Measurements from ENCODE around the gene SDK2. TPM values are rescaled to one million over a fixed set of nuclear protein-coding genes. Genes with fewer than 3 reads are reported as not detected.
A peak's percentile ranks its signal among the peaks of the same experiment; 100 is the strongest.

Gene SDK2
- total and polyA plus RNA-seq, 2 of the 8 experiments (the other 6 are each of a cell fraction or from before 2014, with no cell fraction given) = 3.9 to 4.1 TPM

- DNase-seq (ENCODE audit: low read depth in 1 of 2, low spot score in 2 of 2) (no peak), FAIRE-seq (no peak)
- H3K79me2 ChIP-seq (ENCODE audit: control insufficient read depth in 1 of 2, insufficient read depth in 2 of 2, low read length in 2 of 2) = peaks cover 0 to 2% of the 10 kb centered on the region in 2 experiments; a peak in 1 of 4 replicates
- peaks cover 0 to 3% (median 1%) of the 10 kb centered on the region in 4 experiments; a peak in 2 of 7 replicates for H3K4me1 ChIP-seq (replicated peaks in 1 of 4; ENCODE audit: control insufficient read depth in 3 of 4, insufficient read depth in 4 of 4, low read length in 3 of 4)
- H2AFZ ChIP-seq (ENCODE audit: low read length) = no peak overlapping the region
- H3K36me3 ChIP-seq (ENCODE audit: control insufficient read depth in 2 of 4, insufficient read depth in 4 of 4, low read length in 3 of 4) = no peaks in the 10 kb centered on the region
- H4K20me1 ChIP-seq (replicated peaks in 1 of 2; ENCODE audit: control insufficient read depth in 1 of 2, insufficient read depth in 2 of 2, low read length in 2 of 2) = no peaks in the 10 kb centered on the region
- POLR2A ChIA-PET (ENCODE audit: partially characterized antibody) = no interaction called here
- CTCF ChIA-PET (ENCODE audit: partially characterized antibody) = interaction anchor here (0.8 to 11.0 kb wide), 5 partner anchors 12 to 155 kb away, joined by 3 to 67 read pairs (median 3); partner anchors contain the start of gene SDK2
- no peak overlapping the region for H2BK5ac ChIP-seq (ENCODE audit: low read depth, low read length)
- H2BK12ac ChIP-seq (ENCODE audit: low read depth, low read length) = no peak overlapping the region
- H2AK5ac ChIP-seq (ENCODE audit: low read depth, low read length) = no peak overlapping the region
- H3K23ac ChIP-seq (ENCODE audit: insufficient read length) = no peak overlapping the region
- H4K5ac ChIP-seq (ENCODE audit: insufficient read length, low read depth, low read length) = no peak overlapping the region
- H3K14ac ChIP-seq (ENCODE audit: insufficient read length) = no peak overlapping the region
- H3K18ac ChIP-seq (ENCODE audit: extremely low read depth, low read length) = peak overlapping the region; percentile 60; the same call in 1 of the 2 replicates
- no peak overlapping the region for H3K4me2 ChIP-seq (ENCODE audit: insufficient read depth in 1 of 2, low read depth in 2 of 2, low read length in 2 of 2)
- H3K27ac ChIP-seq (ENCODE audit: low read depth, low read length) = no peak overlapping the region
- H4K8ac ChIP-seq (ENCODE audit: extremely low read depth, insufficient read depth, low read length) = no peak overlapping the region
- no peak overlapping the region for H3K56ac ChIP-seq (replicated peaks; ENCODE audit: insufficient read length, low read depth, low read length)
- H3K9ac ChIP-seq (replicated peaks in 1 of 4; ENCODE audit: extremely low read depth in 1 of 4, low read depth in 3 of 4, low read length in 3 of 4) = no peak overlapping the region
- H3K4ac ChIP-seq (replicated peaks; ENCODE audit: insufficient read length, low read depth, low read length) = no peak overlapping the region
- no peak overlapping the region for H4K91ac ChIP-seq (replicated peaks; ENCODE audit: insufficient read length, low read length)
- peaks cover 6% of the 10 kb centered on the region for H3K79me1 ChIP-seq (ENCODE audit: low read depth, low read length)
- H3K23me2 ChIP-seq (ENCODE audit: low read depth, low read length) = no peaks in the 10 kb centered on the region
- no peak overlapping the region for H2BK120ac ChIP-seq (replicated peaks; ENCODE audit: low read depth, low read length)
- no peak overlapping the region for H3K4me3 ChIP-seq (ENCODE audit: extremely low read depth in 1 of 4, insufficient read depth in 2 of 4, low read depth in 3 of 4, low read length in 4 of 4)
- no peak overlapping the region for H2BK15ac ChIP-seq (ENCODE audit: low read length)
- H3K27me3 ChIP-seq (replicated peaks in 1 of 4; ENCODE audit: control insufficient read depth in 3 of 4, extremely low read depth in 1 of 4, insufficient read depth in 3 of 4, low read length in 3 of 4) = no peaks in the 10 kb centered on the region
- 86% methylated on average over 8 of the region's 8 CpGs; no CpG with 5 or more reads in 1 of the 2 experiments for WGBS, 2 experiments (ENCODE audit: extremely low coverage in 1 of 2, insufficient coverage in 1 of 2, insufficient read length in 1 of 2, insufficient replicate concordance in 2 of 2, low coverage in 1 of 2, low lambda C conversion rate in 2 of 2, missing lambda C conversion rate in 1 of 2)
- no peaks in the 10 kb centered on the region for H3K9me3 ChIP-seq (ENCODE audit: insufficient read depth in 2 of 2, low read depth in 1 of 2, low read length in 1 of 2)
- H2BK20ac ChIP-seq (ENCODE audit: low read length) = no peak overlapping the region
- no peak for TF ChIP-seq RXRA (IDR thresholded peaks at IDR 0.05; ENCODE audit: insufficient read depth, low read depth, low read length)
- TF ChIP-seq, protein P1, sequence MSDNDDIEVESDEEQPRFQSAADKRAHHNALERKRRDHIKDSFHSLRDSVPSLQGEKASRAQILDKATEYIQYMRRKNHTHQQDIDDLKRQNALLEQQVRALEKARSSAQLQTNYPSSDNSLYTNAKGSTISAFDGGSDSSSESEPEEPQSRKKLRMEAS (IDR thresholded peaks at IDR 0.05) = no peak
- no peak for TF ChIP-seq EGR1 (IDR thresholded peaks at IDR 0.05; ENCODE audit: borderline replicate concordance, low read depth, low read length)
- TF ChIP-seq CREB1 (IDR thresholded peaks at IDR 0.05) = no peak
- TF ChIP-seq CEBPB (IDR thresholded peaks at IDR 0.05; ENCODE audit: low read depth, low read length) = no peak
- TF ChIP-seq HDAC6 (IDR thresholded peaks at IDR 0.05; ENCODE audit: low read depth, low read length) = no peak
- no peak for TF ChIP-seq CBX8 (IDR thresholded peaks at IDR 0.05; ENCODE audit: borderline replicate concordance, low read depth, low read length)
- TF ChIP-seq RAD21 (IDR thresholded peaks at IDR 0.05 in 1 of 2, conservative IDR thresholded peaks at IDR 0.05 in 1 of 2; ENCODE audit: low read depth in 2 of 2, low read length in 2 of 2) = no peak
- no peak for TF ChIP-seq CTBP2 (IDR thresholded peaks at IDR 0.05; ENCODE audit: borderline replicate concordance, insufficient read depth, insufficient read length, low read length)
- no peak for TF ChIP-seq SRF (IDR thresholded peaks at IDR 0.05; ENCODE audit: low read depth, low read length)
- no peak for TF ChIP-seq USF2 (IDR thresholded peaks at IDR 0.05; ENCODE audit: low read length)
- no peak for TF ChIP-seq EZH2 (IDR thresholded peaks at IDR 0.05; ENCODE audit: low read depth, low read length, severe bottlenecking)
- no peak for TF ChIP-seq CBX5 (IDR thresholded peaks at IDR 0.05; ENCODE audit: low read depth, low read length)
Observed at GRCh38 chr17:73633736-73634135, 10.5 kb downstream of the SDK2 start.
